Chondrocyte (in vitro differentiated cells): ENCODE measurements around the gene NCOA1. TPM values are rescaled to one million over a fixed set of nuclear protein-coding genes. Genes with fewer than 3 reads are reported as not detected.

Experiments
- DNase-seq: peaks from one replicate; pipeline ENCODE4 v3.0.0; 2021; ENCODE audit warnings: mixed read lengths, low spot score
- H3K27ac Mint-ChIP-seq: one replicate; pipeline ENCODE4 v1.8.0; 2021; ENCODE audit warnings: mild to moderate bottlenecking, moderate library complexity, mixed read lengths; ENCODE audit not compliant: unreplicated experiment
- H3K27me3 Mint-ChIP-seq: 2 replicates; pipeline ENCODE4 v1.8.0; 2021; ENCODE audit warnings: low read depth, mixed read lengths
- H3K36me3 Mint-ChIP-seq: 2 replicates; pipeline ENCODE4 v1.8.0; 2021; ENCODE audit warnings: low read depth, mixed read lengths
- H3K4me1 Mint-ChIP-seq: 2 replicates; pipeline ENCODE4 v1.8.0; 2021; ENCODE audit warnings: low read depth, mild to moderate bottlenecking, mixed read lengths
- H3K4me3 Mint-ChIP-seq: one replicate; pipeline ENCODE4 v1.8.0; 2021; ENCODE audit warnings: mild to moderate bottlenecking, moderate library complexity, mixed read lengths; ENCODE audit not compliant: unreplicated experiment
- H3K9me3 Mint-ChIP-seq: 2 replicates; pipeline ENCODE4 v1.8.0; 2021; ENCODE audit warnings: low read depth, mixed read lengths
- CTCF ChIP-seq: fragments of 200-600 bp; sonication (generic); IDR thresholded peaks from 2 replicates; pipeline ENCODE4 v1.5.0; 2021; ENCODE audit warnings: antibody characterized with exemption, mild to moderate bottlenecking, moderate library complexity
- total RNA-seq: library from RNA; stranded (reverse); gene quantifications from 3 replicates; pipeline ENCODE4 v1.2.1, GENCODE V29; 2021

NCOA1 gene
- total RNA-seq, 1 donor from 2014 or later, result 20.3 TPM

- no peak overlapping the region for H3K27ac Mint-ChIP-seq
- no peaks in the 10 kb centered on the region for H3K27me3 Mint-ChIP-seq
- peaks cover 8% of the 10 kb centered on the region for H3K9me3 Mint-ChIP-seq
- no peaks in the 10 kb centered on the region for H3K36me3 Mint-ChIP-seq
- H3K4me3 Mint-ChIP-seq, result no peak overlapping the region
- H3K4me1 Mint-ChIP-seq, result no peaks in the 10 kb centered on the region
- DNase-seq, result no peak
- TF ChIP-seq CTCF, result no peak
Measured at GRCh38 chr2:24643051-24643450, 152.0 kb downstream of the NCOA1 start.

GRCh38 chr2:24644032-24644431 lies 153.0 kb downstream of the NCOA1 start:
- Mint-ChIP-seq H3K27ac (no peak overlapping the region), H3K36me3 (no peaks in the 10 kb centered on the region), H3K27me3 (no peaks in the 10 kb centered on the region), H3K4me1 (no peaks in the 10 kb centered on the region), H3K4me3 (no peak overlapping the region), H3K9me3 (no peaks in the 10 kb centered on the region)
- no peak for TF ChIP-seq CTCF
- DNase-seq, result no peak

- no peak for DNase-seq
- no peak for TF ChIP-seq CTCF
- H3K4me3 Mint-ChIP-seq, result no peak overlapping the region
- H3K36me3 Mint-ChIP-seq, result no peaks in the 10 kb centered on the region
- H3K4me1 Mint-ChIP-seq, result no peaks in the 10 kb centered on the region
- H3K27ac Mint-ChIP-seq, result no peak overlapping the region
- H3K27me3 Mint-ChIP-seq, result no peaks in the 10 kb centered on the region
- H3K9me3 Mint-ChIP-seq, result no peaks in the 10 kb centered on the region
Measured at GRCh38 chr2:24650997-24651642, 160.1 kb downstream of the NCOA1 start.

- Mint-ChIP-seq H3K27ac (no peak overlapping the region), H3K27me3 (no peaks in the 10 kb centered on the region), H3K4me3 (no peak overlapping the region), H3K36me3 (no peaks in the 10 kb centered on the region), H3K4me1 (no peaks in the 10 kb centered on the region), H3K9me3 (no peaks in the 10 kb centered on the region)
- TF ChIP-seq CTCF, result no peak
- DNase-seq, result no peak
Measured at GRCh38 chr2:24651643-24652003, 160.6 kb downstream of the NCOA1 start.

GRCh38 chr2:24652265-24653182 lies 161.5 kb downstream of the NCOA1 start:
- Mint-ChIP-seq H3K27ac (no peak overlapping the region), H3K4me1 (peaks cover 7% of the 10 kb centered on the region), H3K9me3 (no peaks in the 10 kb centered on the region), H3K27me3 (no peaks in the 10 kb centered on the region), H3K36me3 (no peaks in the 10 kb centered on the region), H3K4me3 (no peak overlapping the region)
- TF ChIP-seq CTCF, result no peak
- no peak for DNase-seq
